Measurements from ENCODE around the gene CASK.

Gene CASK

GRCh38 chrX:41541386-41541785 lies 382.0 kb downstream of the CASK start:
- peaks cover 23% of the 10 kb centered on the region; the same call in 1 of the 2 replicates for H3K36me3 ChIP-seq (ENCODE audit: insufficient read depth, low read length)
- DNase-seq (no peak), ATAC-seq (ENCODE audit: insufficient read depth, low read depth) (no peak)
- H3K9ac ChIP-seq (ENCODE audit: low read depth, low read length), result no peak overlapping the region
- H3K27me3 ChIP-seq (ENCODE audit: insufficient read depth, low read length, poor library complexity), result no peaks in the 10 kb centered on the region
- H3K79me2 ChIP-seq (ENCODE audit: insufficient read depth, low read length), result no peaks in the 10 kb centered on the region
- no peak overlapping the region for H2AFZ ChIP-seq (ENCODE audit: low read depth, low read length)
- no peaks in the 10 kb centered on the region for H3K9me3 ChIP-seq (ENCODE audit: insufficient read depth, low read length, severe bottlenecking)
- H3K27ac ChIP-seq (ENCODE audit: low read length), result no peak overlapping the region
- H3K4me3 ChIP-seq (ENCODE audit: low read depth in 1 of 2, low read length in 2 of 2), result no peak overlapping the region
- TF ChIP-seq EZH2 (IDR thresholded peaks at IDR 0.05; ENCODE audit: borderline replicate concordance, low read depth, low read length, severe bottlenecking), result no peak
- TF ChIP-seq CTCF (IDR thresholded peaks at IDR 0.05; ENCODE audit: borderline replicate concordance, extremely low read depth, low read length, poor library complexity, severe bottlenecking), result no peak
- no peaks in the 10 kb centered on the region for H4K20me1 ChIP-seq (ENCODE audit: insufficient read depth, low read length)
- no peaks in the 10 kb centered on the region for H3K4me1 ChIP-seq (ENCODE audit: insufficient read depth, low read length)
- no peak overlapping the region for H3K4me2 ChIP-seq (ENCODE audit: insufficient read depth, low read length)

GRCh38 chrX:41538707-41539106 lies 384.6 kb downstream of the CASK start:
- Histone ChIP-seq H3K36me3 (ENCODE audit: insufficient read depth, low read length) (peaks cover 23% of the 10 kb centered on the region; the same call in 1 of the 2 replicates), H4K20me1 (ENCODE audit: insufficient read depth, low read length) (no peaks in the 10 kb centered on the region), H3K27me3 (ENCODE audit: insufficient read depth, low read length, poor library complexity) (no peaks in the 10 kb centered on the region), H3K79me2 (ENCODE audit: insufficient read depth, low read length) (no peaks in the 10 kb centered on the region), H3K9ac (ENCODE audit: low read depth, low read length) (no peak overlapping the region), H3K27ac (ENCODE audit: low read length) (no peak overlapping the region), H3K4me2 (ENCODE audit: insufficient read depth, low read length) (no peak overlapping the region), H3K4me1 (ENCODE audit: insufficient read depth, low read length) (no peaks in the 10 kb centered on the region), H3K4me3 (ENCODE audit: low read depth in 1 of 2, low read length in 2 of 2) (no peak overlapping the region), H2AFZ (ENCODE audit: low read depth, low read length) (no peak overlapping the region), H3K9me3 (ENCODE audit: insufficient read depth, low read length, severe bottlenecking) (no peaks in the 10 kb centered on the region)
- no peak for ATAC-seq (ENCODE audit: insufficient read depth, low read depth)
- no peak for TF ChIP-seq EZH2 (IDR thresholded peaks at IDR 0.05; ENCODE audit: borderline replicate concordance, low read depth, low read length, severe bottlenecking)
- TF ChIP-seq CTCF (IDR thresholded peaks at IDR 0.05; ENCODE audit: borderline replicate concordance, extremely low read depth, low read length, poor library complexity, severe bottlenecking), result no peak
- no peak for DNase-seq

- DNase-seq, result no peak
- Histone ChIP-seq H3K27ac (ENCODE audit: low read length) (no peak overlapping the region), H3K36me3 (ENCODE audit: insufficient read depth, low read length) (peaks cover 62% of the 10 kb centered on the region), H3K9me3 (ENCODE audit: insufficient read depth, low read length, severe bottlenecking) (no peaks in the 10 kb centered on the region), H3K9ac (ENCODE audit: low read depth, low read length) (no peak overlapping the region), H3K4me1 (ENCODE audit: insufficient read depth, low read length) (no peaks in the 10 kb centered on the region), H3K4me2 (ENCODE audit: insufficient read depth, low read length) (no peak overlapping the region), H3K79me2 (ENCODE audit: insufficient read depth, low read length) (no peaks in the 10 kb centered on the region), H3K4me3 (ENCODE audit: low read depth in 1 of 2, low read length in 2 of 2) (no peak overlapping the region), H4K20me1 (ENCODE audit: insufficient read depth, low read length) (no peaks in the 10 kb centered on the region), H3K27me3 (ENCODE audit: insufficient read depth, low read length, poor library complexity) (no peaks in the 10 kb centered on the region), H2AFZ (ENCODE audit: low read depth, low read length) (no peak overlapping the region)
- TF ChIP-seq CTCF (IDR thresholded peaks at IDR 0.05; ENCODE audit: borderline replicate concordance, extremely low read depth, low read length, poor library complexity, severe bottlenecking) (no peak), EZH2 (IDR thresholded peaks at IDR 0.05; ENCODE audit: borderline replicate concordance, low read depth, low read length, severe bottlenecking) (no peak)
- no peak for ATAC-seq (ENCODE audit: insufficient read depth, low read depth)
Observed at GRCh38 chrX:41530085-41530484, 393.3 kb downstream of the CASK start.

- Histone ChIP-seq H4K20me1 (ENCODE audit: insufficient read depth, low read length) (no peaks in the 10 kb centered on the region), H3K27me3 (ENCODE audit: insufficient read depth, low read length, poor library complexity) (no peaks in the 10 kb centered on the region), H3K9me3 (ENCODE audit: insufficient read depth, low read length, severe bottlenecking) (no peaks in the 10 kb centered on the region), H3K4me3 (ENCODE audit: low read depth in 1 of 2, low read length in 2 of 2) (no peak overlapping the region), H2AFZ (ENCODE audit: low read depth, low read length) (no peak overlapping the region), H3K27ac (ENCODE audit: low read length) (no peak overlapping the region), H3K4me1 (ENCODE audit: insufficient read depth, low read length) (no peaks in the 10 kb centered on the region), H3K36me3 (ENCODE audit: insufficient read depth, low read length) (peaks cover 71% of the 10 kb centered on the region), H3K4me2 (ENCODE audit: insufficient read depth, low read length) (no peak overlapping the region), H3K79me2 (ENCODE audit: insufficient read depth, low read length) (no peaks in the 10 kb centered on the region), H3K9ac (ENCODE audit: low read depth, low read length) (no peak overlapping the region)
- no peak for ATAC-seq (ENCODE audit: insufficient read depth, low read depth)
- DNase-seq, result no peak
- TF ChIP-seq EZH2 (IDR thresholded peaks at IDR 0.05; ENCODE audit: borderline replicate concordance, low read depth, low read length, severe bottlenecking), result no peak
- no peak for TF ChIP-seq CTCF (IDR thresholded peaks at IDR 0.05; ENCODE audit: borderline replicate concordance, extremely low read depth, low read length, poor library complexity, severe bottlenecking)
Observed at GRCh38 chrX:41529221-41529620, 394.1 kb downstream of the CASK start.

All from DND-41 (cell line).